Ovary (tissue), 3 donors: ENCODE data around the gene CLK2.

Experiments
- POLR2A ChIP-seq: fragments of 450-650 bp; IDR thresholded peaks from one replicate; pipeline ENCODE4 v1.6.1; 2017; ENCODE audit warnings: antibody characterized with exemption, mild to moderate bottlenecking, moderate library complexity
- TF ChIP-seq, protein P1 (sequence below), 3 donors: fragments of 450-650 bp in 2 of 3; fragments of 200-600 bp in 1 of 3; IDR thresholded peaks; one replicate each; pipeline versions ENCODE4 v1.5.1 to v1.8.0; 2016 to 2022; ENCODE audit warnings: antibody characterized with exemption in 3 of 3, mild to moderate bottlenecking in 1 of 3
- donor health status: DM: no; HTN: no; CAD: no.

- TF ChIP-seq, protein P1, sequence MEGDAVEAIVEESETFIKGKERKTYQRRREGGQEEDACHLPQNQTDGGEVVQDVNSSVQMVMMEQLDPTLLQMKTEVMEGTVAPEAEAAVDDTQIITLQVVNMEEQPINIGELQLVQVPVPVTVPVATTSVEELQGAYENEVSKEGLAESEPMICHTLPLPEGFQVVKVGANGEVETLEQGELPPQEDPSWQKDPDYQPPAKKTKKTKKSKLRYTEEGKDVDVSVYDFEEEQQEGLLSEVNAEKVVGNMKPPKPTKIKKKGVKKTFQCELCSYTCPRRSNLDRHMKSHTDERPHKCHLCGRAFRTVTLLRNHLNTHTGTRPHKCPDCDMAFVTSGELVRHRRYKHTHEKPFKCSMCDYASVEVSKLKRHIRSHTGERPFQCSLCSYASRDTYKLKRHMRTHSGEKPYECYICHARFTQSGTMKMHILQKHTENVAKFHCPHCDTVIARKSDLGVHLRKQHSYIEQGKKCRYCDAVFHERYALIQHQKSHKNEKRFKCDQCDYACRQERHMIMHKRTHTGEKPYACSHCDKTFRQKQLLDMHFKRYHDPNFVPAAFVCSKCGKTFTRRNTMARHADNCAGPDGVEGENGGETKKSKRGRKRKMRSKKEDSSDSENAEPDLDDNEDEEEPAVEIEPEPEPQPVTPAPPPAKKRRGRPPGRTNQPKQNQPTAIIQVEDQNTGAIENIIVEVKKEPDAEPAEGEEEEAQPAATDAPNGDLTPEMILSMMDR (IDR thresholded peaks at IDR 0.05) = no peak
- TF ChIP-seq POLR2A = no peak
Measured at GRCh38 chr1:155295183-155295941, 22.1 kb upstream of the CLK2 start.
